VCaP (cell line): ENCODE data around the gene OR2A25.

Experiments
- H3K27ac ChIP-seq: fragments of 450-650 bp; 2 replicates; pipeline ENCODE4 v1.5.1; 2017
- TF ChIP-seq, protein P1 (sequence below): fragments of 450-650 bp; conservative IDR thresholded peaks from 2 replicates; pipeline ENCODE4 v1.5.1; 2017; ENCODE audit warnings: mild to moderate bottlenecking, moderate library complexity

OR2A25 gene

DNA sequence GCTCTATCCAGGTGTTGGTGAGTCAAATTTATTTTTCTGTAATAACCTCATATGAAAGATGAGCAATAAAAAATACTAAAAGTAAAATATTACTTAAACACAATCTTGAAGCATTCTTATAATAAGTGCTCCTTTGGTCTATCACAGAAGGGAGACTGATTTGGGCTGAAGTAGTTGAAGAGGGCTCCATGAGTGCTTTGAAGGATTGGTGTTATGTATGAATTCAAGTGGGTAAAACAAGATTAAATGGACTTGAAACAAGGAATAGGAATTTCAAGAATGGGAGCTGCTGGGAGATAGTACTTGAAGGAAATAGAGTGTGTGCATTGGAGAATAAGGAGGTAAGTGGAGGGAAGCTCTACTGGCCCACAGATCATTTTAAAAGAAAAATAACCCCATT lies 32.4 kb downstream of the OR2A25 start:
- H3K27ac ChIP-seq: no peak overlapping the region
- TF ChIP-seq, protein P1, sequence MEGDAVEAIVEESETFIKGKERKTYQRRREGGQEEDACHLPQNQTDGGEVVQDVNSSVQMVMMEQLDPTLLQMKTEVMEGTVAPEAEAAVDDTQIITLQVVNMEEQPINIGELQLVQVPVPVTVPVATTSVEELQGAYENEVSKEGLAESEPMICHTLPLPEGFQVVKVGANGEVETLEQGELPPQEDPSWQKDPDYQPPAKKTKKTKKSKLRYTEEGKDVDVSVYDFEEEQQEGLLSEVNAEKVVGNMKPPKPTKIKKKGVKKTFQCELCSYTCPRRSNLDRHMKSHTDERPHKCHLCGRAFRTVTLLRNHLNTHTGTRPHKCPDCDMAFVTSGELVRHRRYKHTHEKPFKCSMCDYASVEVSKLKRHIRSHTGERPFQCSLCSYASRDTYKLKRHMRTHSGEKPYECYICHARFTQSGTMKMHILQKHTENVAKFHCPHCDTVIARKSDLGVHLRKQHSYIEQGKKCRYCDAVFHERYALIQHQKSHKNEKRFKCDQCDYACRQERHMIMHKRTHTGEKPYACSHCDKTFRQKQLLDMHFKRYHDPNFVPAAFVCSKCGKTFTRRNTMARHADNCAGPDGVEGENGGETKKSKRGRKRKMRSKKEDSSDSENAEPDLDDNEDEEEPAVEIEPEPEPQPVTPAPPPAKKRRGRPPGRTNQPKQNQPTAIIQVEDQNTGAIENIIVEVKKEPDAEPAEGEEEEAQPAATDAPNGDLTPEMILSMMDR: no peak

DNA sequence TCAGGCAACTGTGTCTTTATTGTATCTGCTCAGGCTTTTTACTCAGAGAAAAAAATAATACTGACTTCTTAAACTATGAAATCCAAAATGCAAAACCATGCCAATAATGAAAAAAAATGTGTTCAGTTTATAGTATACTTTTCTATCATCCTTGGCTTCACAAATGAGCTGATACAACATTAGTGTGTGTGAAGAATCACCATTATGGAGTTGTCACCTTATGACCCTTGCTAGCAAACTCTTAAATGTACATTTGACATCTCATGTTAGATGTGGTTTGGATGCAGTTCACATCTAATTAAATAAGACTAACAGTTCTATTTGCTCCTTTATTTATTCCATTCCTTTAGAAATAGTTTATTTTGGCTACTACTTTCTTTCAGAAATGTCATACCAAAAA lies 35.6 kb downstream of the OR2A25 start:
- no peak overlapping the region for H3K27ac ChIP-seq
- TF ChIP-seq, protein P1: no peak

DNA sequence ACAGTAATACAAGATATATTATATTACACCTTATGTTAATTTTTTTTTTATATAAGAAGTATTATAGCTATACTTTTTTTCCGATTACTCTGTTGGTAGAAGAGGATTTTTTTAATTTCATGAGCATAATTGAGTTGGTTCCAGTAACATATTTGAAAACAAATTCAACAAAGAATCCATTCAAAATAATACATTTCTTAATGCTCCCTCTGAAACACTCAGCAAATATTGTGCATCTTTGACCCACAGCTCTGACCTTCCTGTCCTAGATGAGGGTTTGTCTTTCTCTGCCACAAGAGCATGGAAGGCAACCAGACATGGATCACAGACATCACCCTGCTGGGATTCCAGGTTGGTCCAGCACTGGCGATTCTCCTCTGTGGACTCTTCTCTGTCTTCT lies 39.7 kb downstream of the OR2A25 start, which contains the start of gene OR2A2:
TSS of gene OR2A2 (plus strand) at position 301 of the 400 bp plus-strand sequence. CDS start at position 301, 0 bp downstream.
- TF ChIP-seq, protein P1: no peak

DNA sequence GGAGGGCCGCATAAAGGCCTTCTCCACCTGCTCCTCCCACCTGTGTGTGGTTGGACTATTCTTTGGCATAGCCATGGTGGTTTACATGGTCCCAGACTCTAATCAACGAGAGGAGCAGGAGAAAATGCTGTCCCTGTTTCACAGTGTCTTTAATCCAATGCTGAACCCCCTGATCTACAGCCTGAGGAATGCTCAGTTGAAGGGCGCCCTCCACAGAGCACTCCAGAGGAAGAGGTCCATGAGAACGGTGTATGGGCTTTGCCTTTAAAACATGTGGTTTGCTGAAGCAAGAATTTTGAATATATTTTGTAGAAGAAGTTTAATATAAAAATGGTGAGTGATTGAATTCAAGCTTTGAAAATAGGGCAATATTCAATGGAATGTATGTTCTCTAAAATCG lies 40.7 kb downstream of the OR2A25 start:
- TF ChIP-seq, protein P1: no peak
- no peak overlapping the region for H3K27ac ChIP-seq

More for the DNA sequence above, 39.7 kb downstream of the OR2A25 start, which contains the start of gene OR2A2:
- no peak within 1 kb of the TSS for H3K27ac ChIP-seq

DNA sequence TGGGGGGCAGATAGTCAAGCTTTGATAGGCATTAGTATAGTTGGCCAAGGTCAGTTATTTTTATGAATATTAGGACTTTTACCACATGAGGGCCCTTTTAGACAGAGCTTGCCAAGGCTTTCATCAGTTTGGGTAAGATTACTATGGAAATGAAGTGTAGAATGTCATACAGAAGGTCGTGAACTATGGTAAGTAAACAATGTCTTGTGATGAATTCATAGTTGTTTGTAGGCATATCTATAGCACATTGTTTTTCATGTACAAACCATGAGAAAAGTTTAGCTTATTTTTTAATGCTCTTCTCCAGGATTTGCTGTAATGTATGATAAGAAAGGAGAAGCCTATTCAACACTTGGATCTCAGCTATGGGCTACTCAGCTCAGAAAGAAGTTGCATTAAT lies 44.0 kb downstream of the OR2A25 start:
- H3K27ac ChIP-seq: no peak overlapping the region
- TF ChIP-seq, protein P1: no peak

DNA sequence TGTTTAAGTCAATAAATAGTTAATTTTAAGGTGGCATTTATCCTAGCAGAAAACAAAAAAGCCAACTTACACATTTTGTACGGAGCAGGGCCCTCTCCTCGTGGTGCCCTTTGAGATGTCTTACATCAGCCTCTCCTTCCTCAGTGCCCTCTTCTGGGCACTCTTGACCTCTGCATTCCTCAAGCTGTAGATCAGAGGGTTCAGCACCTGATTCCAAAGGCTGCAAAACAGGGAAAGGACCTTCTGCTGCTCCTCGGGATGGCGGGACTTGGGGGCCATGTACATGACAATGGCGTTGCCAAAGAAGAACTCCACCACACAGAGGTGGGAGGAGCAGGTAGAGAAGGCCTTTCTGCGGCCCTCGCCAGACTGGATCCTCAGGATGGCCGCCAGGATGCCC lies 48.7 kb downstream of the OR2A25 start:
- TF ChIP-seq, protein P1: no peak
- H3K27ac ChIP-seq: no peak overlapping the region

DNA sequence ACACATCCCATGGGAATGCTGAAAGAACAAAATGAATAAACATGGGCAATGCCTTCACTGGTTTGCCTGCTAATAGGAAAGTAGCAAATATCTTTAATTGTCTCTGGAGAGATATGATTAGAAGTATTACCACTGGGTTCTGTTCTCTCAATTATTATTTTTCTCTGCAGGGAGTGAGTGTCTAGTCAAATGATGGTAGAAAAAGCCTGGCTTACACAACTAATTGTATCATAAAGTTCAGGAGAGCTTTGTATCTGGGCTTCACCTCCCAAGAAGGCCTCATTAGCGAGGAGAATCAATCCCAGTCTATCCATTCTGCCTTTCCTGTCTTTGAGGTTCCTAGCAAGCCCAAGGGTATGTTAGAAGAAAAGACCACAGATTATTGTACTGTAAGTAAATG lies 53.3 kb downstream of the OR2A25 start, which contains the start of gene OR2A14:
TSS of gene OR2A14 (plus strand) at position 301 of the 400 bp plus-strand sequence. CDS start 5,937 bp downstream, outside the sequence.
- H3K27ac ChIP-seq: no peak within 1 kb of the TSS
- TF ChIP-seq, protein P1: no peak
